ENCODE measurements around the gene NOTUM.

- TF ChIP-seq CBX2 (IDR thresholded peaks at IDR 0.05; ENCODE audit: borderline replicate concordance, low read depth) (no peak), CTCF (IDR thresholded peaks at IDR 0.05) (no peak), EP300 (IDR thresholded peaks at IDR 0.05) (no peak), SMC3 (IDR thresholded peaks at IDR 0.05) (no peak)
These were observed 5.0 kb downstream of the NOTUM start for GRCh38 chr17:81955756-81956544.
